HG02759 (cell line): ENCODE measurements around the gene GNA12.
"Not testable (repeated sequence)": the region's sequence is repeated elsewhere in the genome, so short reads cannot be mapped to it uniquely, and the experiment has no call there.

Experiments used
- ATAC-seq: cut with Tn5 transposase; IDR thresholded peaks from one replicate; pipeline ENCODE4 v1.9.1; 2021; ENCODE audit warnings: mild to moderate bottlenecking, moderate library complexity; ENCODE audit not compliant: unreplicated experiment

GNA12 gene

GRCh38 chr7:2732388-2732787 is 111.7 kb downstream of the GNA12 start:
- no peak for ATAC-seq

- ATAC-seq: no peak
Measured at GRCh38 chr7:2730846-2731770, 113.0 kb downstream of the GNA12 start.

- no peak for ATAC-seq
Measured at GRCh38 chr7:2729893-2730716, 114.0 kb downstream of the GNA12 start.

- ATAC-seq: no peak
Measured at GRCh38 chr7:2729031-2729892, 114.8 kb downstream of the GNA12 start.

GRCh38 chr7:2728316-2729030 is 115.6 kb downstream of the GNA12 start:
- no peak for ATAC-seq

GRCh38 chr7:2727206-2727605 is 116.9 kb downstream of the GNA12 start:
- ATAC-seq: not testable (repeated sequence)

GRCh38 chr7:2726316-2727018 is 117.6 kb downstream of the GNA12 start:
- no peak for ATAC-seq

GRCh38 chr7:2725178-2726105 is 118.7 kb downstream of the GNA12 start:
- no peak for ATAC-seq

- ATAC-seq: no peak
Measured at GRCh38 chr7:2724453-2725177, 119.5 kb downstream of the GNA12 start.

- not testable (repeated sequence) for ATAC-seq
Measured at GRCh38 chr7:2724036-2724435, 120.1 kb downstream of the GNA12 start.

GRCh38 chr7:2723138-2723850 is 120.8 kb downstream of the GNA12 start:
- ATAC-seq: no peak

GRCh38 chr7:2722591-2722990 is 121.5 kb downstream of the GNA12 start:
- ATAC-seq: no peak

- no peak for ATAC-seq
Measured at GRCh38 chr7:2721842-2722241, 122.3 kb downstream of the GNA12 start.

GRCh38 chr7:2720024-2720423 is 124.1 kb downstream of the GNA12 start:
- ATAC-seq: no peak

GRCh38 chr7:2719007-2719406 is 125.1 kb downstream of the GNA12 start:
- ATAC-seq: no peak

GRCh38 chr7:2718296-2718965 is 125.7 kb downstream of the GNA12 start:
- no peak for ATAC-seq
